ENCODE measurements around the gene CDKAL1. TPM values are rescaled to one million over a fixed set of nuclear protein-coding genes. Genes with fewer than 3 reads are reported as not detected.

The CDKAL1 gene
- total and polyA plus RNA-seq, 2 of the 8 experiments (the other 6 are each of a cell fraction or from before 2014, with no cell fraction given): 8.4 to 24.6 TPM

DNA sequence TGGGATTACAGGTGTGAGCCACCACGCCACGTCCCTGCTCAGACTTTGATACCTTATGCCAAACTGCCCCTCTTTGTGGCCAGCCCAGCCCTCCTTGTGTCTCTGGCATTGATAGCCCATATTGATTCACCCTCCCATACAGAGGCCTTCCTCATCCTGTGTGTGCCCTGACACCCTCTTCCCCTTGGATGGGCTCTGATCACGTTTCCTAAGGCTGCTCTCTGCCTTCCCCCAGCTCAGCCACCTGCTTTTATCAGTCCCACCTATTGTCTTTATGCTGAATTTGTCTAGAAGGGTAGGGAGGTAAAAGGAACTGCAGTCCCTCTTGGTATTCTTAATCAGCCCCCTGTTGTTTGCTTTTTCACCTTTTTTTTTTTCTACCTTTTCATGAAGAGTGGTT, 95.9 kb downstream of the CDKAL1 start:
- Histone ChIP-seq H3K14ac (ENCODE audit: insufficient read length) (no peak overlapping the region), H2AK5ac (ENCODE audit: low read depth, low read length) (no peak overlapping the region), H2BK15ac (ENCODE audit: low read length) (no peak overlapping the region; the same call in 1 of the 2 replicates), H3K23ac (ENCODE audit: insufficient read length) (no peak overlapping the region), H2BK20ac (ENCODE audit: low read length) (no peak overlapping the region), H3K23me2 (ENCODE audit: low read depth, low read length) (no peaks in the 10 kb centered on the region), H3K56ac (replicated peaks; ENCODE audit: insufficient read length, low read depth, low read length) (no peak overlapping the region), H3K4me2 (ENCODE audit: insufficient read depth in 1 of 2, low read depth in 2 of 2, low read length in 2 of 2) (peak overlapping the region; percentile 25 to 30; a peak in 3 of 4 replicates), H4K8ac (ENCODE audit: extremely low read depth, insufficient read depth, low read length) (no peak overlapping the region), H3K79me2 (ENCODE audit: control insufficient read depth in 1 of 2, insufficient read depth in 2 of 2, low read length in 2 of 2) (peaks cover 0 to 5% of the 10 kb centered on the region in 2 experiments; a peak in 3 of 4 replicates), H3K36me3 (ENCODE audit: control insufficient read depth in 2 of 4, insufficient read depth in 4 of 4, low read length in 3 of 4) (no peaks in the 10 kb centered on the region), H4K20me1 (replicated peaks in 1 of 2; ENCODE audit: control insufficient read depth in 1 of 2, insufficient read depth in 2 of 2, low read length in 2 of 2) (no peaks in the 10 kb centered on the region), H3K4ac (replicated peaks; ENCODE audit: insufficient read length, low read depth, low read length) (no peak overlapping the region), H3K18ac (ENCODE audit: extremely low read depth, low read length) (no peak overlapping the region), H2BK12ac (ENCODE audit: low read depth, low read length) (no peak overlapping the region), H3K27ac (ENCODE audit: low read depth, low read length) (0 out of 2 replicates have a peak overlapping the region, but pooled peaks have one; percentile 58), H3K4me1 (replicated peaks in 1 of 4; ENCODE audit: control insufficient read depth in 3 of 4, insufficient read depth in 4 of 4, low read length in 3 of 4) (peaks cover 3 to 21% (median 13%) of the 10 kb centered on the region in 4 experiments; a peak in 6 of 7 replicates), H3K4me3 (ENCODE audit: extremely low read depth in 1 of 4, insufficient read depth in 2 of 4, low read depth in 3 of 4, low read length in 4 of 4) (no peak overlapping the region), H3K27me3 (replicated peaks in 1 of 4; ENCODE audit: control insufficient read depth in 3 of 4, extremely low read depth in 1 of 4, insufficient read depth in 3 of 4, low read length in 3 of 4) (no peaks in the 10 kb centered on the region), H2BK5ac (ENCODE audit: low read depth, low read length) (peak overlapping the region; percentile 62; the same call in 1 of the 2 replicates), H4K5ac (ENCODE audit: insufficient read length, low read depth, low read length) (no peak overlapping the region), H2BK120ac (replicated peaks; ENCODE audit: low read depth, low read length) (no peak overlapping the region), H3K9ac (replicated peaks in 1 of 4; ENCODE audit: extremely low read depth in 1 of 4, low read depth in 3 of 4, low read length in 3 of 4) (no peak overlapping the region), H3K79me1 (ENCODE audit: low read depth, low read length) (peaks cover 2% of the 10 kb centered on the region), H4K91ac (replicated peaks; ENCODE audit: insufficient read length, low read length) (no peak overlapping the region), H3K9me3 (ENCODE audit: insufficient read depth in 2 of 2, low read depth in 1 of 2, low read length in 1 of 2) (no peaks in the 10 kb centered on the region), H2AFZ (ENCODE audit: low read length) (no peak overlapping the region)
- DNase-seq (ENCODE audit: low read depth in 1 of 2, low spot score in 2 of 2): peak; percentile 43 to 53
- peak; percentile 60 for FAIRE-seq
- TF ChIP-seq, protein P1, sequence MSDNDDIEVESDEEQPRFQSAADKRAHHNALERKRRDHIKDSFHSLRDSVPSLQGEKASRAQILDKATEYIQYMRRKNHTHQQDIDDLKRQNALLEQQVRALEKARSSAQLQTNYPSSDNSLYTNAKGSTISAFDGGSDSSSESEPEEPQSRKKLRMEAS (IDR thresholded peaks at IDR 0.05): peak; percentile 70
- TF ChIP-seq FOSL1 (IDR thresholded peaks at IDR 0.05; ENCODE audit: insufficient read depth, low read depth, low read length) (no peak), TCF12 (IDR thresholded peaks at IDR 0.05; ENCODE audit: low read depth, low read length) (0 out of 2 replicates have a peak, but pooled peaks have one; percentile 71)
- CTCF ChIA-PET (ENCODE audit: partially characterized antibody): interaction anchor here (0.9 kb wide), 1 partner anchor 97 kb away, joined by 3 read pairs; no protein-coding TSS in a partner anchor
- 52% methylated on average over 3 of the region's 3 CpGs; no CpG with 5 or more reads in 1 of the 2 experiments for WGBS, 2 experiments (ENCODE audit: extremely low coverage in 1 of 2, insufficient coverage in 1 of 2, insufficient read length in 1 of 2, insufficient replicate concordance in 2 of 2, low coverage in 1 of 2, low lambda C conversion rate in 2 of 2, missing lambda C conversion rate in 1 of 2)
- POLR2A ChIA-PET (ENCODE audit: partially characterized antibody): interaction anchor here (1.2 kb wide), 1 partner anchor 28 kb away, joined by 3 read pairs; no protein-coding TSS in a partner anchor

Measured in H1 (cell line).